Lower leg skin (tissue), 3 donors: ENCODE measurements around the gene XPR1.

Experiments used
- CTCF ChIP-seq, 3 donors: fragments of 450-650 bp; IDR thresholded peaks; one replicate each; pipeline ENCODE4 v1.5.1; 2016; ENCODE audit warnings: antibody characterized with exemption in 3 of 3, mild to moderate bottlenecking in 3 of 3, moderate library complexity in 2 of 3
- POLR2A ChIP-seq, 2 donors: fragments of 450-650 bp; IDR thresholded peaks; one replicate each; pipeline ENCODE4 v1.6.1; 2016 to 2017; ENCODE audit warnings: antibody characterized with exemption in 2 of 2, mild to moderate bottlenecking in 1 of 2, moderate library complexity in 1 of 2

GRCh38 chr1:180836449-180836848 lies 204.6 kb downstream of the XPR1 start:
- TF ChIP-seq POLR2A (IDR thresholded peaks at IDR 0.05) (no peak), CTCF (IDR thresholded peaks at IDR 0.05) (no peak)
